Ovary (tissue), 9 donors: ENCODE data around the gene PRKD1. TPM values are rescaled to one million over a fixed set of nuclear protein-coding genes. Genes with fewer than 3 reads are reported as not detected.

Experiments
- DNase-seq, 5 donors: peaks; one replicate each; pipeline ENCODE4 v3.0.0-alpha.2; 2019 to 2020
- H3K27ac ChIP-seq, 2 donors: fragments of 200-600 bp; one replicate each; pipeline versions ENCODE4 v1.5.1 to v1.8.0; 2019 to 2022
- H3K27me3 ChIP-seq: fragments of 200-600 bp; one replicate; pipeline ENCODE4 v1.8.0; 2022
- H3K36me3 ChIP-seq: fragments of 200-600 bp; sonication (generic); one replicate; pipeline ENCODE4 v1.5.1; 2019
- H3K4me1 ChIP-seq: one replicate; pipeline ENCODE4 v1.8.1; 2013; ENCODE audit warnings: mild to moderate bottlenecking, moderate library complexity; ENCODE audit not compliant: insufficient read depth
- H3K4me3 ChIP-seq: fragments of 200-600 bp; sonication (generic); one replicate; pipeline ENCODE4 v1.5.1; 2017
- H3K9me3 ChIP-seq, 2 donors: fragments of 200-600 bp in 1 of 2; sonication (generic) in 1 of 2; one replicate each; pipeline versions ENCODE4 v1.5.1 to v1.8.1; 2013 to 2019; ENCODE audit warnings: mild to moderate bottlenecking in 1 of 2, moderate library complexity in 1 of 2
- EP300 ChIP-seq: sonication (generic); formaldehyde crosslinking; IDR thresholded peaks from one replicate; pipeline ENCODE4 v1.6.1; 2017; ENCODE audit warnings: antibody characterized with exemption
- POLR2A ChIP-seq: fragments of 450-650 bp; IDR thresholded peaks from one replicate; pipeline ENCODE4 v1.6.1; 2017; ENCODE audit warnings: antibody characterized with exemption, mild to moderate bottlenecking, moderate library complexity
- WGBS, 3 donors: extraction: QIAGEN DNeasy Blood & Tissue Kit in 1 of 3; methylation state at CpG; one replicate each; pipeline versions ENCODE4 v1.1.5 to v1.1.7; 2013 to 2017; 5-methylcytosine and 5-hydroxymethylcytosine counted together
- intact Hi-C, 4 donors: fragments of 100-400 bp; cut with DNase I; formaldehyde crosslinking; loops; one replicate each; pipeline versions ENCODE4 v1.11.0 to v1.15.1; 2022 to 2023
- polyA plus RNA-seq, 2 donors: library from polyadenylated mRNA; stranded (reverse); fragments of 200-250 nt in 1 of 2; fragments of 350-450 nt in 1 of 2; fragmentation: Illumina TruSeq in 1 of 2; extraction: RNeasy Lipid Tissue Mini Kit (QIAGEN cat#74804) in 1 of 2; gene quantifications; one replicate each; pipeline ENCODE4 v1.2.3, GENCODE V29; 2013 to 2014
- total RNA-seq, 7 donors: library from RNA; depleted of rRNA in 2 of 7; stranded (reverse); fragments of >200 nt in 2 of 7; fragmentation: NEBNext Ultra II Directional in 3 of 7; extraction: Animal tissue kit (Norgen Biotek cat#: 25700) in 3 of 7; gene quantifications; one replicate each; pipeline versions ENCODE4 v1.1.0 to v1.2.4, GENCODE V29; 2016 to 2023
- TF ChIP-seq, protein P1 (sequence below), 3 donors: fragments of 450-650 bp in 2 of 3; fragments of 200-600 bp in 1 of 3; IDR thresholded peaks; one replicate each; pipeline versions ENCODE4 v1.5.1 to v1.8.0; 2016 to 2022; ENCODE audit warnings: antibody characterized with exemption in 3 of 3, mild to moderate bottlenecking in 1 of 3
- donor health status: DM: no; HTN: no; CAD: no; lungs with moderate emphysema.
- donor health status: DM: no; HTN: no; CAD: no.
- donor health status: Bipolar disorder and iron deficiency.
- donor health status: DM: yes; HTN: yes; CAD: no.
- donor health status: DM: no; HTN: no; CAD: no.
- donor health status: DM: yes; HTN: yes; CAD: no.

Gene PRKD1
- total and polyA plus RNA-seq, 9 donors = 7.7 to 39.9 (median 21.6) TPM

DNA sequence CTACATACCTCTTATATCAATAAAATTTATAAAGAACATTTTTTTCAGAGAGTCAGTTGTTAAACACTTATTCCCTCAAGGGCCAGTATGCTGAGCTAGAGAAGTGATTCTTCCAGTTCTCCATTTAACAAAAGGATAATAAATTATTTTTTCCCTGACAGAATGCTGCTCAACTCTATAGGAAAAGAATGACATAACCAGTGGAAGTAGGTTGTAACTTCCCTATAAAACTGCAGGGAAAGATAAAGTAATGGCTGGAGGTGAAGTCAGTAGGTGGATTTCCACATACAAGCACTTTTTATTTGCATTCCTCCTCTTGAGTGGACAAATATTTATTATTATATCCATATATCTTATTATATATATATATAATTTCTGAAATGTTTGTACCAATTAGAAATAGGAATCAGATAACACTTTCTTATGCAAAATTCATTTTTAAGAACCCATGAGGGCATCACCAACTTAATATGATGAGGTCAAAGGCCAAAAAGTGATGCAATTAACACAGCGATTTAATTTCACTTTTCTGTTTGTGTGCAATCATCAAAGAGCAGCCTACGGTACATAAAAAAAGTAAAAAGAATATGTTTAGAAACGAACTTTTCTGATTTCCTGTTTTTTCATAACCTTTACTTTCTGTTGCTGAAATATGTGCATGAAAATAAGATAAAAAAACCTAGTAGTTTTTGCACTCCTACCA, 175.3 kb downstream of the PRKD1 start:
- TF ChIP-seq, protein P1, sequence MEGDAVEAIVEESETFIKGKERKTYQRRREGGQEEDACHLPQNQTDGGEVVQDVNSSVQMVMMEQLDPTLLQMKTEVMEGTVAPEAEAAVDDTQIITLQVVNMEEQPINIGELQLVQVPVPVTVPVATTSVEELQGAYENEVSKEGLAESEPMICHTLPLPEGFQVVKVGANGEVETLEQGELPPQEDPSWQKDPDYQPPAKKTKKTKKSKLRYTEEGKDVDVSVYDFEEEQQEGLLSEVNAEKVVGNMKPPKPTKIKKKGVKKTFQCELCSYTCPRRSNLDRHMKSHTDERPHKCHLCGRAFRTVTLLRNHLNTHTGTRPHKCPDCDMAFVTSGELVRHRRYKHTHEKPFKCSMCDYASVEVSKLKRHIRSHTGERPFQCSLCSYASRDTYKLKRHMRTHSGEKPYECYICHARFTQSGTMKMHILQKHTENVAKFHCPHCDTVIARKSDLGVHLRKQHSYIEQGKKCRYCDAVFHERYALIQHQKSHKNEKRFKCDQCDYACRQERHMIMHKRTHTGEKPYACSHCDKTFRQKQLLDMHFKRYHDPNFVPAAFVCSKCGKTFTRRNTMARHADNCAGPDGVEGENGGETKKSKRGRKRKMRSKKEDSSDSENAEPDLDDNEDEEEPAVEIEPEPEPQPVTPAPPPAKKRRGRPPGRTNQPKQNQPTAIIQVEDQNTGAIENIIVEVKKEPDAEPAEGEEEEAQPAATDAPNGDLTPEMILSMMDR (IDR thresholded peaks at IDR 0.05) = no peak
- no peak for TF ChIP-seq EP300
- TF ChIP-seq POLR2A = no peak
- no peaks in the 10 kb centered on the region for H3K9me3 ChIP-seq
- no peaks in the 10 kb centered on the region for H3K36me3 ChIP-seq
- H3K4me1 ChIP-seq = peaks cover 2% of the 10 kb centered on the region
- intact Hi-C loops = no loop called here
- no peak for DNase-seq
- WGBS, 3 donors = 18 to 33% (median 23%) methylated on average over 3 of the region's 3 CpGs
- no peak overlapping the region for H3K4me3 ChIP-seq
- H3K27me3 ChIP-seq = no peaks in the 10 kb centered on the region
- H3K27ac ChIP-seq = no peak overlapping the region

DNA sequence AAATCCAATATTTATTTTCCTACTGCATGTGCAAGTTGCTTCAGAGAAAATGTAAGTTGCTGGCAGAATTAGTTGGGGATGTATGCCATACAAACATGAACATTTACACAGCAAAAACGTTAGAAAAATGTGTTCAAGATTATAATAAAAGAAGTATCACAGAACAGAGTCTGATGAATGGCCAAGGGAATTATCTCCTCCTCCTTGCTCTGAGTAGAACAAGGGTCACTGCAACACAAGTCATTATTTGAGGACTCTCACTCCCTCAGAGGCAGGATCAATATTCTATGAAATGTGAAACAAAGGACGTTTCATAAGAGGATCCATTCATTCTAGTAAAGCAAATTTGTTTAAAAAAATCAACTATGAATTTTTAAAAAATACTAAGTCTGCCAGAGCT, 177.8 kb downstream of the PRKD1 start:
- H3K4me3 ChIP-seq = no peak overlapping the region
- no peak overlapping the region for H3K27ac ChIP-seq
- H3K36me3 ChIP-seq = no peaks in the 10 kb centered on the region
- WGBS, 3 donors = 21 to 34% (median 33%) methylated on average over 2 of the region's 2 CpGs
- no peaks in the 10 kb centered on the region for H3K27me3 ChIP-seq
- intact Hi-C loops = no loop called here
- no peak for DNase-seq
- no peaks in the 10 kb centered on the region for H3K9me3 ChIP-seq
- TF ChIP-seq POLR2A (no peak), EP300 (no peak)
- TF ChIP-seq, protein P1 (IDR thresholded peaks at IDR 0.05) = no peak
- peaks cover 1% of the 10 kb centered on the region for H3K4me1 ChIP-seq

DNA sequence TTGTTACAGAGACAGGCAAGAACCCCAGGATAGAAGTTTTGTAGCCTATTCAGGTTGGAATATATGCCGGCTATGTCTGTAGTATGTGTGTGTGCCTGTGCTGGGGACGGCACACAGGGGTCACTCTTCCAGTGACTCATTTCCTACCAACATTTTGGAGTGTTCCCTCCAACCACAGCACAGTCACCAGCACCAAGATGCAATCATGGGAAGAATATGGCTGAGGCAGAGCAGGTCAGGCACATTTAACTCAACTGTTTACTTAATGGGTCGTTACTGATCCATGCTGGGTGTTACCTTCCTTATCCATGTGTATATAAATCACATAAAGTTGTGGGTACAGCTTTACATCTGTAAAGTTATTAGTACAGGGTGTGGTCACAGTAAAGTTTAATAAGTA, 178.3 kb downstream of the PRKD1 start:
- no peak for DNase-seq
- Histone ChIP-seq H3K4me1 (peaks cover 3% of the 10 kb centered on the region), H3K36me3 (no peaks in the 10 kb centered on the region), H3K27me3 (no peaks in the 10 kb centered on the region), H3K9me3 (no peaks in the 10 kb centered on the region), H3K27ac (no peak overlapping the region), H3K4me3 (no peak overlapping the region)
- intact Hi-C loops = no loop called here
- TF ChIP-seq EP300 (no peak), POLR2A (no peak)
- TF ChIP-seq, protein P1 (IDR thresholded peaks at IDR 0.05) = no peak
- 80 to 84% (median 80%) methylated on average over 3 of the region's 3 CpGs for WGBS, 3 donors

DNA sequence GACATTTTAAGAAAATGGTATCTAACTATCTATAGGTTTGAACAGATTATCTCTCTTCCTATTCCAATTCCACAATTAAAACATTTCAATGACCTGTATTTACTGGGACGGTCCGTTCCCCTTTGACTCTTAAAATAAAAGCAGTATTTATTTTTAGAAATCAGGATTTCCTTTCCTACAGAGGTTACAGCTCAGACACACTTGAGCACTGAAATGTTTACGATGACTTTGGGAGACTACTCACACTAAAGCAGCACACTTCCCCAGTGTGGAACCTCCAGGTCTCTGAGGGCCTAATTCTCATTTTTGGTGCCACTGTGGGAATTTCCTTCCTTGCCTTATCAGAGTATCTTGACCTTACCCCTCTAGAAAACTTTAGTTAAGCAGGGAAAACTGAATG, 181.8 kb downstream of the PRKD1 start:
- intact Hi-C loops = no loop called here
- no peak overlapping the region for H3K27ac ChIP-seq
- H3K27me3 ChIP-seq = no peaks in the 10 kb centered on the region
- H3K36me3 ChIP-seq = no peaks in the 10 kb centered on the region
- no peaks in the 10 kb centered on the region for H3K9me3 ChIP-seq
- DNase-seq = no peak
- TF ChIP-seq, protein P1 (IDR thresholded peaks at IDR 0.05) = no peak
- TF ChIP-seq EP300 (no peak), POLR2A (no peak)
- H3K4me1 ChIP-seq = peaks cover 6% of the 10 kb centered on the region
- no peak overlapping the region for H3K4me3 ChIP-seq
- WGBS, 3 donors = 72 to 88% (median 78%) methylated on average over 3 of the region's 3 CpGs
